GM21447 (cell line): ENCODE data around the gene COX19.

Source experiments
- ATAC-seq: cut with Tn5 transposase; IDR thresholded peaks from one replicate; pipeline ENCODE4 v1.9.1; 2021; ENCODE audit not compliant: unreplicated experiment

COX19 gene

GRCh38 chr7:979886-980571, 4.7 kb upstream of the COX19 start:
- no peak for ATAC-seq

DNA sequence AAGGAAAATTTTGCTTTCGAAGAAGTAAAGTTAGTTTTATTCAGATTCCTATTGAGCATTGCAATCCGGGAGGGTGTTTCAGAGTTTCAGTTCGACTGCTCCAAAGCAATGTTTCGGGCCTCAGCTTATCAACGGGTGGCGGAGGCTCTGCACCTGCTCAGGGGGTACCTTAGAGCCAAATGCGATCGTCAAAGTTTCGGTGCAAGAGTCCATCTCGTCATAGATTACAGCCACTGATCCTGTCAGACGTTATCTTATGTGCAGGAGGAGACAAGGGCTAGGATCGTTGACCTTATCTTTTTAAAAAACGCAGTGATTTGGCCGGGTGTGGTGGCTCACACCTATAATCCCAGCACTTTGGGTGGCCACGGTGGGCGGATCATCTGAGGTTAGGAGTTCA, 3.8 kb upstream of the COX19 start:
- ATAC-seq = no peak

DNA sequence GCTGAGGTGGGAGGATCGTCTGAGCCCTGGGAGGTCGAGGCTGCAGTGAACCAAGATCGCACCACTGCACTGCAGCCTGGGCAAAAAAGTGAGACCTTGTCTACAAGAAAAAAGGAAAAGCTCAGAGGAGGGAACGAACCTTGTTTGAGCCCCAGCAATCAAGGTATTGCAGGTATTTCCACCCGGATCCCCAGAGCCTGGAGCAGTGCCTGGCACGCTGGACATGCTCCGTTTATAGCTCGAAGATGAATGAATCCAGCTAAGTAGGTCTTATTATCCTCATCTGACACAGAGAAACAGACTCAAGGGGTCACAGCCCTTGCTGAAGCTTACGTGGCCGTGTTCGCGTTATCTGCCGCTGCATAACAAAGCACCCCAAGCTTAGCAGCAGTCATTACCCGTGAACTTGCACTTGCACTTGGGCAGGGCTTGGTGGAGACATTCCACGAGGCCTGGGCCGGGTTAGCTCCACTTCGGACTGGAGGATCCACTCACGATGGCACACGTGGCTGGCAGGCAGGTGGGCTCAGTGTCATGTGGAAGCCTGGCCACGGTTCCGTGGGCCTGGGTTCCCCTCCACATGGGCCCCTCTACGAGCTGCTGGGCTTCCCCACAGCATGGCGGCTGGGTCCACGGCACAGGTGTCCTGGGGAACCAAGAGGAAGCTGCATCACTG, 3.2 kb upstream of the COX19 start:
- no peak for ATAC-seq

- ATAC-seq = no peak
Measured at GRCh38 chr7:978049-978346, 2.6 kb upstream of the COX19 start.

DNA sequence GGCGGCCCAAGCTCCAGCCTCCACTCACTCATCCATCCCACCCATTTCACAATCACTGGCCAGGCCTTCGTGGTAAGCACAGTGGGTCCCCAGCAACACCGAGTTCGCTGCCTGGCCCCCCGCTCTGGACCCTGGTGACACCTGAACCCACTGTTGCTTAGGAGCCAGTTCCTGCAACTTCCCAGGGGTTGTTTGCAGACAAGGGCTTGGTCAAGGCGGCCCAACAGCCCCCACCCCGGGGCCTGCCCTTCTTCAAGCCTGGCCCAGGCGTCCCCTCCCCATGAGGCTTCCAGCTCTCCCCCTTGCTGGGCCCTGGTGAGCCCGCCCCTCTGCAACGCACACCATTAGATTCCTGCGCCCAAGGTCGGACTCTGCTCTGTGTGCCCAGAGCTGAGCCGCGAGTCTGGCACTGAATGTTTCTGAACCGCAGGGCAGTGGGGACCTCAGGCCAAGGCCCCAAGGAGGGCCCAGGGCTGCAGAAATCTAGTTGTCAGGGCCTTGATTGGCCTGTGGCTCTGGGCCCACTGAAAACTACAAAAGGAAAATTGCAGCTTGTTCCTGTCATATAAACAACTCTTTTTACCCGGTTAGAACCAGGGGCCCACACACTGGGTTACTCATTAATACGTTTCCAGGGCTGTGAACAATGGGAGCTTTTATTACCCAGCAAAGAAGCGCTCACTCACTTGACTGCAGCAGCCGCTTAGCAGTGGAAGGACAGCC, 2.1 kb upstream of the COX19 start:
- no peak for ATAC-seq

DNA sequence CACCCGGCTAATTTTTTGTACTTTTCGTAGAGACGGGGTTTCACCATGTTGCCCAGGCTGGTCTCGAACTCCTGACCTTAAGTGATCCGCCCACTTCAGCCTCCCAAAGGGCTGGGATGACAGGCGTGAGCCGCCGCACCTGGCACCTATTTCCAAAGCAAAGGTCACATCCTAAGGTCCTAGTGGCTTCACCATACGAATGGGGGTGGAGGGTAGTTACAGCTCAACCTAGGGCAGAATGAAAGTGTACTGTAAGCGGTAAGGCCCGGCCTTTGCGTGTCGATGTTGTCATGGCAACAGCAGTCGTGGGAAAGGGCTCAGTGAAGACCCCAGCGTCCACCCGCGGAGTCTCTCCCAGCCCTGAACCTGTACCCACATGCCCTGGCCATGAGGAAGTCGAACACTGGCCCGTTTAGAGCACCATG, 1.6 kb upstream of the COX19 start:
- no peak for ATAC-seq

DNA sequence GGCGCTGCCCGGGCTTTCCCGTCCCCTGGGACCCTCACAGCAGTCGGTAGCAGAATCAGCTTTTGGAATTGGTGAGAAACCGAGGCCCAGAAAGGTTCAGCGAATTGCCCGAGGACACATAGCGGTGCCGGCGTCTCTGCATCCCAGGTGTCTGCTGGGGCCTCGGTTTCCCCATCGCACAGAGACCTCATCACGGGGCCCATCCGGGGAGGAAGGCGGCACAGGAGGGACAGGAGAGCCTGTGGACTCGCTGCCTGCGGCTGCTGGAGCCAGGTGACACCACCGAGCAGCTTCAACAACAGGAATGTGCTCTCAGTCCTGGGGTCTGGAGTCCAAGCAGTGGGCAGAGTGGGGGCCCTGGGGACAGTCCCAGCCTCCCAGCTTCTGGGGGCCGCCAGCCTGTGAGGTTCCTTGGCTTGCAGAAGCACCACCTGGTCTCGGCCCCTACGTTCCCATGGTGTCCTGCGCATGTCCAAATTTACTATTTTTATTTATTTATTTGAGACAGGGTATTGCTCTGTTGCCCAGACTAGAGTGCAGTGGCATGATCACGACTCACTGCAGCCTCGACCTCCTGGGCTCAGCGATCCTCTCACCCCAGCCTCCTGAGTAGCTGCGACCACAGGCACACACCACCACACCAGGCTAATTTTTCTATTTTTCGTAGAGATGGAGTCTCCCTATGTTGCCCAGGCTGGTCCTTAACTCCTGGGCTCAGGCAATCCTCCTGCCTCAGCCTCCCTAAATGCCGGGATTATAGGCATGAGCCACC, 539 bp upstream of the COX19 start:
- ATAC-seq = no peak

- ATAC-seq = no peak
Measured at GRCh38 chr7:974172-974571, 1.2 kb downstream of the COX19 start.

- no peak for ATAC-seq
Measured at GRCh38 chr7:973312-973711, 2.0 kb downstream of the COX19 start.

- ATAC-seq = no peak
Measured at GRCh38 chr7:972676-973309, 2.6 kb downstream of the COX19 start.

DNA sequence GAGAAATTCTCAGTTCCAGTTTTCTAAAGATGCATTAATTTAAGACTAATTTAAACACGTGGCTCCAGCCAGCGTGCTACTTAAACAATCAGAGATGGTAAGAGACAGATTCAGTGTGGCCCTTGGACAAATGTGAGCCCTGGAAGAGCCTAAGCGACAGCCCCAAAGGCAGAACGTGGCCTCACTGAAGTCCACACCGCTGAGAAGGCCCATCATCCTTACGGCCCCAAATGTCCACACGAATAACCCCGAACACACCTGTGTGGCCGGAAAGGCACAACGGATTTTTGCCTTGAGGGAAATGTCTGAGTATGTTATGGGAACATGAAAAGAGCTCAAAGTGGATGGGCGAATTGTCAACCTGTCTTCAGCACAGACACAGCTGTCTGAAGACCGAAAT, 3.2 kb downstream of the COX19 start:
- ATAC-seq = no peak

DNA sequence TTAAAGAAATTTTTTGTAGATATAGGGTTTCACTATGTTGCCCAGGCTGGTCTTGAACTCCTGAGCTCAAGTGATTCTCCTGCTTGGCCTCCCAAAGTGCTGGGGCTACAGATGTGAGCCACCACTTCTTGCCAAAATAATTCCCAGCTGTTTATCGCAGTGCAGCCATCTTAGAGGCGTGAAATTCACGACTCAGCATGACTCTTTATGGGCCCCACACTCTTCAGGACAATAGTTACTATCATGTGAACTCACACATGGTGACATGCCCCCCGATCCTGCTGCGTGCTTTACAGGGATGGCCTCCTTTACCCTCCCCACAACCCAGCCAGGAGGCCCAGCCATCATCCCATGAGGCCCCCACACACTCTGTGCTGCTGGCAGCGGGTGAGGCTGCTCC, 4.6 kb downstream of the COX19 start:
- no peak for ATAC-seq

- no peak for ATAC-seq
Measured at GRCh38 chr7:969403-969802, 5.9 kb downstream of the COX19 start.

- ATAC-seq = no peak
Measured at GRCh38 chr7:968205-969105, 6.9 kb downstream of the COX19 start.

DNA sequence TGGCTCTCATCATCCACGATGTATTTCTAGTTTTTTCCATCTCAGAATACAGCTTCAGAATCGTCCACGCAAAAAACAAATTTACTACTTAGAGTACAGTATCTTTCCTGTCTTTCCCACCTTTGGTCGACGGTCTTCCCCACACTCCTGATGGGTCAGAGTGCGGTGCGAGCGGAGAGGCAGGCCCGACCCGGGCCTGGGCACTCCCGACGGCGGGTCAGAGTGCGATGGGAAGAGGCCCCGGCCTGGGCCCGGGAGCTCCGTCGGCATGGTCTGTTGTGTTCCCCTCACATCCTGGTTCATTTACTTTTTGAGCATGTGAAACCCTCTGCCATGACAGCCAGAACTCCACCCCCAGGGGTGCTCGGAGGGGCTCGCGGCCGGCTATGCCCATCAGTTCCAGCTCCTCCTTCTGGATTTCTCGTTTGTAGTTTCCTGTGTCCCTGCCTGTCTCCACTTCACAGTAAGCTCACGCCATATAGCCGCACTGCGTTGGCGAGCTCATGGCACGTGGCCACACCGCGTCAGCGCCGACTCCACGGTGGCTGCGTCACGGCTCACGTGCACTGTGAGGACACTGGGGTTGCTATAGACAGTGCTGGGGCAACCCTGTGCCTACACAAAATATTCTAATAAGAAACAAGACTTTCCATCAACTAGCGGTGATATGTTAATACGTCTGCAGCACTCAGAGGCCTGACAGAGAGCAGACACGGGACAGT, 7.8 kb downstream of the COX19 start:
- no peak for ATAC-seq

GRCh38 chr7:966291-967069, 8.9 kb downstream of the COX19 start:
- no peak for ATAC-seq

DNA sequence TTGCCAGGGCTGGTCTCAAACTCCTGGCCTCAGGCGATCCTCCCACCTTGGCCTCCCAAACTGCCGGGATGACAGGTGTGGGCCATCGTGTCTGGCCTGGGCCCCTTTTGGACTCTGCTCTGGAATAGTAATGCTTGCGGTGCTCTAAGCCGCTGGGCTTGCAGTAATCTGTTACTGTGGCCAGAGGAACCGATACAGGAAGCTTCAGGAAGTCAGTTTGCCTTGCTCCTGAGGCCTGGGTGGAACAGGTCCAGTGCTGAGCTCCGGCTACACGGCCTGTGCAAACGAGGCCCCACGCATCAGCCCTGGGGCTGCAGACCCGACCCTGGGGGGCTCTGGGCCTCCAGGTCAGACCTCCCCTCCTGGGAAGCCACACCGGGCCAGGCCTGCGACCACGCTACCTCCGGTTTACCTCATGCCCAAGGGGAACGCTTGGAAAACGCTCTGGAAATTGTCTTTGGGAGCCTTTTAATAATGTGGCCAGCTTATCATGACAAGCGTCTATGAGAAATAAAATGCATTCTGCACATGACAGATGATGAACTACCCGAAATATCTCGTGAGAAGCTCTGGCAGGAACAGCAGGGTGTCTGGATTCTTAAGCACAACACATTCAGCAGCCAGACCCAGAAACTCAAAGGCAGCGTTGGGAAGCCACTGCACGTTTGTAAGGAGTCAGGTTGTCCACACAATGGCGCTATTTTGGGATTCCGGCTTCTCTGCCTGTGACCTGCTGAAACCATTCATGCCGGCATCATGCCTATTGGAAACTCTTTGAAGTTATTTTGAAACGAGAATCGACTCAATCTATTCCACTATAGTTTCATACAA, 10.7 kb downstream of the COX19 start:
- ATAC-seq = no peak
